Sciatic nerve (tissue), 2 donors: Measurements from ENCODE around the gene MINDY2. TPM values are rescaled to one million over a fixed set of nuclear protein-coding genes. Genes with fewer than 3 reads are reported as not detected.
"Not testable (repeated sequence)": the region's sequence is repeated elsewhere in the genome, so short reads cannot be mapped to it uniquely, and the experiment has no call there.

ENCODE experiments used
- ATAC-seq: fragments of 200-7000 bp; cut with Tn5 transposase; one replicate; pipeline ENCODE4 v1.9.1; 2020; ENCODE audit warnings: mild to moderate bottlenecking, moderate library complexity
- DNase-seq: peaks from one replicate; pipeline ENCODE4 v3.0.0-alpha.2; 2020; ENCODE audit warnings: low spot score
- intact Hi-C: fragments of 100-400 bp; cut with DNase I; formaldehyde crosslinking; loops from one replicate; pipeline ENCODE4 v1.14.2; 2022
- total RNA-seq: library from RNA; stranded (reverse); fragmentation: NEBNext Ultra II Directional; extraction: Animal tissue kit (Norgen Biotek cat#: 25700); gene quantifications from one replicate; pipeline ENCODE4 v1.2.1, GENCODE V29; 2021
- donor health status: DM: no; HTN: no; CAD: no.
- donor health status: DM: no; HTN: no; CAD: no.

MINDY2 gene
- total RNA-seq, 1 donor from 2014 or later = 61.6 TPM

DNA sequence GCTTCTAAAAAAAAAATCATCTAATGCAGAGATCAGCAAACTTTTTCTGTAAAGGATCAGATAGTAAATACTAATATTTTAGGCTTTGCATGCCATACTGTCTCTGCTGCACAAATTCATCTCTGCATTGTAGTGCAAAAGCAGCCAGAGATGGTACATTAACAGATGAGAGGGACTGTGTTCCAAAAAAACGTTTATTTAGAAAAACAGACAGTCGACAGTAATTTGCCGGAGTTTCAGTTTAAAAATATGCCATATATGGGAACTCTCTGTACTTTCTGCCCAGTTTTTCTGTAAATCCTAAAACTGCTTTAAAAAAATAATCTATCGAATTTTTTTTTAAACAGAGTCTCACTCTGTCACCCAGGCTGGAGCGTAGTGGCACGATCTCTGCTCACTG, 14.3 kb downstream of the MINDY2 start:
- ATAC-seq (no peak), DNase-seq (no peak)
- intact Hi-C loops = no loop called here

- ATAC-seq (no peak), DNase-seq (no peak)
- intact Hi-C loops = no loop called here
These were observed 17.1 kb downstream of the MINDY2 start for GRCh38 chr15:58788056-58788710.

DNA sequence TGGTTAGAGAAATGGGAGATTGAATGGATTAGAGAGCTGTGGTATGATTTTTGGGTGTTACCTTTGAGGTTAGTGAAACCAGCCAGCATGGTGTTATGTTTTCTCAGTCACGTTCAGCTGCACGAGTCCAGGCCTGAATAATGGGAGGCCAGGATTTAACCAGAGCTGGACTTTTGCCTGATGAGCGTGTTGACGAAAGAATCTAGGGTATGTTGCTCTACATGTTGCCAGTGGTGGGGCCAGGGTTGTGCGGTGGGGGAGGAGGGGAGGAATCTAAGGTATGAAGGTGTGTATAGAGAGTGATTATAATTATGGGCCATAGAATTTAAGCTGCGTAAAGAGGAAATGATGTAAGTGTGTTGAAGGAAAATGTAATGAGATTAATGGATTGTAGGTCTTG, 22.8 kb downstream of the MINDY2 start:
- DNase-seq = no peak
- no peak for ATAC-seq

DNA sequence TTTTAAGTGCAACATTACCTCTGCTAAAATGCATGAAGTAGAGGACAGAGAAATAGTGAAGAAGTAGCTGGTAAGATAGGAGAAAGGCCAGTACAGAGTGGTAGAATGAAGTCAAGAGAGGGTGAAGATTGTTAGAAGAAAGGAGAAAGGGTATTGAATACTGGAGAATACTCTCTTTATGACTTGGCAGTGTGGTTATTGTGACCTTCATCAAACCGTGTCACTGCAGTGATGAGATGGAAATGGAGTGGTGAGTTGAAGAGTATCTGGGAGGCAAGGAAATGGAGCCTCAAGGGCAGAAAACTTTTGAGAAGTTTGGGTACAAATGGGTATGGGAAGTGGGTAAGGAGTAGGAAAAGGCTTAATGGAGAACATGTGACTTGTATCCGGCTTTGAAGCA, 24.7 kb downstream of the MINDY2 start:
- intact Hi-C loops = no loop called here
- DNase-seq (no peak), ATAC-seq (no peak)

More for the DNA sequence above, 22.8 kb downstream of the MINDY2 start:
- intact Hi-C loops = no loop called here

GRCh38 chr15:58797505-58797904, 26.4 kb downstream of the MINDY2 start:
- ATAC-seq (no peak), DNase-seq (no peak)
- intact Hi-C loops = no loop called here

DNA sequence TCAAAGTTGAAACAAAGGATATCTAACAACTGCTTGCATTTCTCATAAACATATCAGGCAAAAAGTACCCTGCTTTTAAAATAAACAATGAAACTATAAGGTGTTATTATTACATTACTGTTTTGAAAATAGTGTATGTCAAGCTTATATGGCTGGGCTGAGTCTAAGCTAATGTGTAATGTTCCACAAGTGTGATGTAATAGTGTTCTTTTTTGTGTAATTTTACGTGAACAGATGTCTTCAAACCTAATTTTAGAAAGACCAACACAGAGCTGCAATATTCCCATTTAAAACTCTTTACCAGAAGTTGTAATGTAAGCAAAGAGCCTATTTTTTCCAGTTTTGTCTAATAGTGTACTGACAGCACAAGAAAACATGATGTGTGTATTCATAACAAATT, 34.0 kb downstream of the MINDY2 start:
- intact Hi-C loops = no loop called here
- ATAC-seq (no peak), DNase-seq (no peak)

GRCh38 chr15:58823267-58823666, 52.2 kb downstream of the MINDY2 start:
- intact Hi-C loops, DNase-seq, ATAC-seq: not testable (repeated sequence)

DNA sequence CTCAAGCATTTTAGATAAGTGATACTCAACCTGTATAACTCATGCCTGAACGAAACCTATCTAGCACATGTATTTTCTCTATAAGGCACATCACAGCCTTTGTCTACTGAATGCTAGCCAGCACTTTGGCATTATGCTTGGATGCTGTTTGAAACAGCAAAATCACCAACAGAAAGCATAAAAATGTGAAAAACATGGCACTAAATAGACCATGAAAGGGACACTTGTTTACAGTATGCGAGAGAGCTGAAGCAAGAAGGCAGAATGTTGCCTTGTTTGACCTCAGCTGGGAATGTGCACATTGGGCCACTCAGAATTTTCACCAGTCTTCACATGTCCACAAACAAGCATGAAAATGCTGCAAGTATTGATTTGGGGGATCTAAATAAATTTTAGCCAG, 59.5 kb downstream of the MINDY2 start:
- ATAC-seq (no peak), DNase-seq (no peak)
- intact Hi-C loops = no loop called here

- intact Hi-C loops, ATAC-seq, DNase-seq: not testable (repeated sequence)
These were observed 62.8 kb downstream of the MINDY2 start for GRCh38 chr15:58833681-58834426.

- intact Hi-C loops = no loop called here
These were observed 68.4 kb downstream of the MINDY2 start for GRCh38 chr15:58839485-58839884.

GRCh38 chr15:58840048-58840447, 68.9 kb downstream of the MINDY2 start:
- intact Hi-C loops = no loop called here
- DNase-seq = no peak
- ATAC-seq = no peak

More at GRCh38 chr15:58839485-58839884, 68.4 kb downstream of the MINDY2 start:
- ATAC-seq (no peak), DNase-seq (no peak)

GRCh38 chr15:58842713-58843396, 71.8 kb downstream of the MINDY2 start:
- DNase-seq = no peak
- intact Hi-C loops = no loop called here
- ATAC-seq = no peak

- DNase-seq, ATAC-seq, intact Hi-C loops: not testable (repeated sequence)
These were observed 80.1 kb downstream of the MINDY2 start for GRCh38 chr15:58851205-58851604.

DNA sequence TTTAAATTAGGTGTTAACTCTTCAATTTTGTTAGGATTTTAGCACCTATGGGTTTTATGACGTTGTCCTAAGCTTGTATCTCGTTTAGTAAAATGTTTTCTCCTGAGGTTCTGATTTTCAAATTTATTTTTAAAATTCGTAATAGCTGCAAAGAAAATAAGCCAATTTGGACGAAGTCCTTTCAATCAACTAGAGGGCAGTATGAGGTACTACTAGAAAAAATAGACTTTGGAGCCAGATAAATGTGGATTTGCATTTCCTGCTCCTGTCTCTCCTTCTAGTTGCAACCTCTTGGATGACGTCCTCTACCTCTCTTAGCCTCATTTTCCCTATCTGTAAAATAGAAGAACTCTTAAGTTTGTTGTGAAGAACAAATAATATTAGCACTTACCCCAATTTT, 81.2 kb downstream of the MINDY2 start:
- intact Hi-C loops = no loop called here
- ATAC-seq (no peak), DNase-seq (no peak)

- ATAC-seq = no peak
- no peak for DNase-seq
- intact Hi-C loops = no loop called here
These were observed 83.5 kb downstream of the MINDY2 start for GRCh38 chr15:58854593-58854992.

GRCh38 chr15:58856086-58856485, 85.0 kb downstream of the MINDY2 start:
- intact Hi-C loops = no loop called here
- DNase-seq (no peak), ATAC-seq (no peak)

DNA sequence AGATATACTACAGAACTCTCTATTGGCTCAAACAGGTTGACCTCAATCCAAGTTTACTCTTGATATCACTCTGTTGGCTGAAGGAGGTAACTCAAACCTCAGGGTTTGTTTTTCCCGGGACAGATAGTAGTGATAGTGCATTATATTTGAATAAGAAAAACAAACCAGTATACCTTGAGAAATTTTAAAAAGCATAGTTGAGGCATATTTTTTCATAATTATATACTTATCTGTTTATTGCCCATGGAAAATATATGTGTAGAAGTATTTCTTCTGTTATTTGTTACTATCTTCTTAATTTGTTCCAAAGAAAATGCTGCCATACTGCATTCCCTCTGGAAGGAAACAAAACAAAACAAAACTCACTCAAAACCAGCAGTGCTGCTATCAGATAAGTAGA, 85.5 kb downstream of the MINDY2 start:
- DNase-seq, ATAC-seq, intact Hi-C loops: not testable (repeated sequence)

DNA sequence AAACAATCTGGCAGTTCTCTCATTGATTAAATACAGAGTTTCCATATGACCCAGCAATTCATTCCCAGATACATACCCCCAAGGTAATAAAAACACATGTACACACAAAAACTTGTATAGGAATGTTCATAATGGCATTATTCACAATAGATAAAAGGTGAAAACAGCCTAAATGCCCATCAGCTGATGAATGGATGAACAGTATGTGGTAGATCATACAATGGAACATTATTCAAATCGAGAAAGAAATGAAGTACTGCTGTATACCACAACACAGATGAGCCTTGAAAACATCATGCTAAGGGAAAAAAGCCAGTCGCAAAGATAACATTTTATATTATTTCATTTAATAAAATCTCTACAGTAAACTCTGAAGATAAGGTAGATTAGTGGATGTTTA, 91.2 kb downstream of the MINDY2 start:
- DNase-seq (no peak), ATAC-seq (no peak)
- intact Hi-C loops = no loop called here

DNA sequence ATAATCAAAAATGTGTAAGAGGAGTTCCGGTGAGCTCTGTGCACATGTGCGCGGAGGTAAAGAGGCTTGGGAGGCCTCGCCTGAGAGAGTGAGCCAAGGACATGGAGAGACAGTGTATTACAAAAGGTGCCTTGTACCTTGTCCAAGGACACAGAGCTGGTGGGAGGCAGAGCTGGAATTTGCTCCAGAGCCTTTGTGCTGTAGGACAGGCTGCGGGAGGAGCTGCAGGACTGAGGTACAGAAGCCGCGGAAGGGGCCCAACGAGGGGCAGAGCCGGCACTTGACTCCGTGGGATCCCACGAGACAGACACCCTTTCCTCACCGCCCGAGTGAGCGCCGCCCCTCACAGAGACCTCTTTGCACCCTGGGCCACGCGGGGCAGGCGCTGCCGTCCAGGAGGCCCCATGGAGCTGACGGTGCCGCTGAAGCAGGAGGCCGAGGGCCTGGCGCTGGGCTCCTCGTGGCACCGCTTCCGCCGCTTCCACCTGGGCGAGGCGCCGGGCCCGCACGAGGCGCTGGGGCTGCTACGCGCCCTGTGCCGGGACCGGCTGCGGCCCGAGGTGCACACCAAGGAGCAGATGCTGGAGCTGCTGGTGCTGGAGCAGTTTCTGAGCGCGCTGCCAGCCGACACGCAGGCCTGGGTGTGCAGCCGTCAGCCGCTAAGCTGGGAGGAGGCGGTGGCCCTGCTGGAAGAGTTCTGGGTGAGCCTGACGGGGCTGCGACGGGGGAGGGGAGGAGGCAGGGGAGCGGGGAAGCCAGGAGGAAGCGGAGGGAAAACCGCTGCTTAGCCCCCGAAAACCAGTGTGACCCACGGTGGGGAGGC, 93.7 kb downstream of the MINDY2 start:
- DNase-seq (no peak), ATAC-seq (peak; percentile 34)
- intact Hi-C loops = no loop called here
